ENCODE results near the gene APBA3.

The APBA3 gene

DNA sequence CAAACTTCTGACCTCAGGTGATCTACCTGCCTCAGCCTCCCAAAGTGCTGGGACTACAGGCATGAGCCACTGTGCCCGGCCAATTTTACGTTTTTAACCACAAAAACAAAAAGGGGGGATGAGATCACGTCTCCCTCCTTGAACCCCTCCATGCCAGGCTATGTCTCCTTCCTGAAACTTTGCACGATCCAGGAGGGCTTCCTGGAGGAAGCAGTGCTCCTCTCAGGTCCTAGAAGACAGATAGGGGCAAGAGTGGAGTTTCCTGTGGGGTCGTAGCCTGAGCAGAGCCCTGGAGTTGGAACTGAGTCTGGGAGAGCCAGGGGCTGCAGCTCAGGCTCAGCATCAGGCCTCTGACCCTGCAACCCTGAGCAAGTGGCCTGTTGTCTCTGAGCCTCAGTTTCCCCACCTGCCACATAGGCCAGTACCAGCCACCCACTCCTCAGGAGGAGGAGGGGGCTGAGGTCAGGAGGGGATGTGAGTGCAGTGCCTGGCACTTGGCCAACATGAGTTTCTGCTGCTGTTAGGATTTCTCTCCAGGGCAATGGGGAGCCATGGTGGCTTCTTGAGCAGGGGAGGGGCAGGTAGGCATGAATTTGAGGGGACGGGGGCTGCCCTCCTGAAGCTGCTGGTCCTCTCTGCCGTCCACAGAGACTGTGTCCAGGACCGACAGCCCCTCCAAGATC lies 16.0 kb downstream of the APBA3 start:
- H3K4me3 ChIP-seq (ENCODE audit: low read length), result no peak overlapping the region
- no CpG with 5 or more reads among the region's 8 CpGs for WGBS (ENCODE audit: insufficient coverage, insufficient read length)
- no peaks in the 10 kb centered on the region; the same call in 1 of the 2 replicates for H3K36me3 ChIP-seq (ENCODE audit: control insufficient read depth, insufficient read depth, low read length)
- no peaks in the 10 kb centered on the region for H3K4me1 ChIP-seq (ENCODE audit: control insufficient read depth, insufficient read depth, low read length)
- no peak overlapping the region for H3K27ac ChIP-seq (ENCODE audit: low read length)
- no peak for DNase-seq (ENCODE audit: low read depth, low spot score)
- H3K27me3 ChIP-seq (ENCODE audit: control insufficient read depth, insufficient read depth, low read length), result no peaks in the 10 kb centered on the region
- H3K9me3 ChIP-seq (ENCODE audit: control insufficient read depth, insufficient read depth, low read length), result no peaks in the 10 kb centered on the region

GRCh38 chr19:3743486-3743885 lies 18.0 kb downstream of the APBA3 start:
- Histone ChIP-seq H3K4me1 (ENCODE audit: control insufficient read depth, insufficient read depth, low read length) (no peaks in the 10 kb centered on the region), H3K9me3 (ENCODE audit: control insufficient read depth, insufficient read depth, low read length) (no peaks in the 10 kb centered on the region), H3K27ac (ENCODE audit: low read length) (no peak overlapping the region), H3K36me3 (ENCODE audit: control insufficient read depth, insufficient read depth, low read length) (0 out of 2 replicates have a peak, but pooled peaks cover under 1% of the 10 kb centered on the region), H3K27me3 (ENCODE audit: control insufficient read depth, insufficient read depth, low read length) (no peaks in the 10 kb centered on the region), H3K4me3 (ENCODE audit: low read length) (no peak overlapping the region)
- DNase-seq (ENCODE audit: low read depth, low spot score), result no peak
- no CpG with 5 or more reads among the region's 2 CpGs for WGBS (ENCODE audit: insufficient coverage, insufficient read length)

DNA sequence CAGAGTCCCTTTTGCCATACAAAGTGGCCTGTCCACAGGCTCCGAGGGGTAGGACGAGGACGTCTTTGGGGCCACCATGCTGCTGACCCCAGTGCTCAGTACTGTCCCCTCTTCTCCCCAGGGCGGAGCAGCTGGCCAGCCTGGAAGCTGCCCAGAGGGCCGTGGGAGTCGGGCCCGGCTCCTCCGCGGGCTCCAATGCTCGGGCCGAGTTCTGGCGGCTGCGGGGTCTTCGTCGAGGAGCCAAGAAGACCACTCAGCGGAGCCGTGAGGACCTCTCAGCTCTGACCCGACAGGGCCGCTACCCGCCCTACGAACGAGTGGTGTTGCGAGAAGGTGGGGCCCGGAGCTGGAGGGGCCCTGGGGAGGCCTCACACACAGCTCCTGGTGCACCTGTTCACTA lies 21.1 kb downstream of the APBA3 start:
- Histone ChIP-seq H3K27ac (ENCODE audit: low read length) (no peak overlapping the region), H3K4me3 (ENCODE audit: low read length) (no peak overlapping the region), H3K27me3 (ENCODE audit: control insufficient read depth, insufficient read depth, low read length) (no peaks in the 10 kb centered on the region), H3K9me3 (ENCODE audit: control insufficient read depth, insufficient read depth, low read length) (no peaks in the 10 kb centered on the region), H3K4me1 (ENCODE audit: control insufficient read depth, insufficient read depth, low read length) (no peaks in the 10 kb centered on the region), H3K36me3 (ENCODE audit: control insufficient read depth, insufficient read depth, low read length) (0 out of 2 replicates have a peak, but pooled peaks cover 4% of the 10 kb centered on the region)
- no CpG with 5 or more reads among the region's 24 CpGs for WGBS (ENCODE audit: insufficient coverage, insufficient read length)
- DNase-seq (ENCODE audit: low read depth, low spot score), result no peak

GRCh38 chr19:3738477-3739220 lies 22.8 kb downstream of the APBA3 start:
- Histone ChIP-seq H3K27me3 (ENCODE audit: control insufficient read depth, insufficient read depth, low read length) (no peaks in the 10 kb centered on the region), H3K9me3 (ENCODE audit: control insufficient read depth, insufficient read depth, low read length) (no peaks in the 10 kb centered on the region), H3K27ac (ENCODE audit: low read length) (no peak overlapping the region), H3K4me3 (ENCODE audit: low read length) (no peak overlapping the region), H3K4me1 (ENCODE audit: control insufficient read depth, insufficient read depth, low read length) (no peaks in the 10 kb centered on the region), H3K36me3 (ENCODE audit: control insufficient read depth, insufficient read depth, low read length) (0 out of 2 replicates have a peak, but pooled peaks cover 4% of the 10 kb centered on the region)
- DNase-seq (ENCODE audit: low read depth, low spot score), result no peak
- no CpG with 5 or more reads among the region's 32 CpGs for WGBS (ENCODE audit: insufficient coverage, insufficient read length)

DNA sequence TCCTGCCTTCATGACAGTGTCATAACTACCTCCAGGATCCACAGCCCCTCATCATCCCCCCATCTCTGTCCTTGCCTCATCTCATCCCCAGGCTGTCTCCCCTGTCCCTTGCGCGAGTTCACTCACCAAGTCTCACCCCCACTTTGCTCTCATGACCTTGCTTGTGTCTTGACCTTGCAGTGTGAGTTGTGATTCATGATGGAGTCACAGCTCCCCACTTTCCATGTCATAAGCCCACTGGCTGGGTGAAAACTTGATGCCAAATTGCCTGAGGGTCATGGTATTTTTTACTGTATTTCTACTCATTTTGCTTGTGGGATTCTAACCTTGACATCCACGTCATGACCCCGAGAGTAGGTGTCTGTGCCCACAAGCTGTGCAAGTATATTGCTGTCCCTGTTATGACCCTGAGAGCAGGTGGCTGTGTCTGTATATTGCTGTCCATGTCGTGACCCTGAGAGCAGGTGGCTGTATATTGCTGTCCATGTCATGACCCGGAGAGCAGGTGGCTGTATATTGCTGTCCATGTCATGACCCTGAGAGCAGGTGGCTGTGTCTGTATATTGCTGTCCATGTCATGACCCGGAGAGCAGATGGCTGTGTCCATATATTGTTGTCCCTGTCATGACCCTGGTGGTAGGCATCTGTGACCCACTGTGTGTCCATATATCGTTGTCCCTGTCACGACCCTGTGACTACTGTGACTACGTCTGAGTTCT lies 23.8 kb downstream of the APBA3 start:
- Histone ChIP-seq H3K4me1 (ENCODE audit: control insufficient read depth, insufficient read depth, low read length) (no peaks in the 10 kb centered on the region), H3K4me3 (ENCODE audit: low read length) (no peak overlapping the region), H3K9me3 (ENCODE audit: control insufficient read depth, insufficient read depth, low read length) (no peaks in the 10 kb centered on the region), H3K27me3 (ENCODE audit: control insufficient read depth, insufficient read depth, low read length) (no peaks in the 10 kb centered on the region), H3K36me3 (ENCODE audit: control insufficient read depth, insufficient read depth, low read length) (0 out of 2 replicates have a peak, but pooled peaks cover 4% of the 10 kb centered on the region), H3K27ac (ENCODE audit: low read length) (no peak overlapping the region)
- no peak for DNase-seq (ENCODE audit: low read depth, low spot score)
- no CpG with 5 or more reads among the region's 10 CpGs for WGBS (ENCODE audit: insufficient coverage, insufficient read length)

GRCh38 chr19:3736106-3736724 lies 25.3 kb downstream of the APBA3 start:
- WGBS (ENCODE audit: insufficient coverage, insufficient read length), result no CpG with 5 or more reads among the region's 21 CpGs

GRCh38 chr19:3734310-3734600 lies 27.2 kb downstream of the APBA3 start:
- no peaks in the 10 kb centered on the region for H3K4me1 ChIP-seq (ENCODE audit: control insufficient read depth, insufficient read depth, low read length)
- DNase-seq (ENCODE audit: low read depth, low spot score), result no peak
- H3K9me3 ChIP-seq (ENCODE audit: control insufficient read depth, insufficient read depth, low read length), result no peaks in the 10 kb centered on the region
- whole genome bisulfite sequencing (ENCODE audit: insufficient coverage, insufficient read length), result no CpG with 5 or more reads among the region's 14 CpGs
- no peak overlapping the region for H3K4me3 ChIP-seq (ENCODE audit: low read length)
- no peaks in the 10 kb centered on the region for H3K27me3 ChIP-seq (ENCODE audit: control insufficient read depth, insufficient read depth, low read length)
- H3K36me3 ChIP-seq (ENCODE audit: control insufficient read depth, insufficient read depth, low read length), result 0 out of 2 replicates have a peak, but pooled peaks cover 4% of the 10 kb centered on the region
- H3K27ac ChIP-seq (ENCODE audit: low read length), result no peak overlapping the region

More at GRCh38 chr19:3736106-3736724, 25.3 kb downstream of the APBA3 start:
- Histone ChIP-seq H3K4me1 (ENCODE audit: control insufficient read depth, insufficient read depth, low read length) (no peaks in the 10 kb centered on the region), H3K4me3 (ENCODE audit: low read length) (no peak overlapping the region), H3K27ac (ENCODE audit: low read length) (no peak overlapping the region), H3K27me3 (ENCODE audit: control insufficient read depth, insufficient read depth, low read length) (no peaks in the 10 kb centered on the region), H3K9me3 (ENCODE audit: control insufficient read depth, insufficient read depth, low read length) (no peaks in the 10 kb centered on the region), H3K36me3 (ENCODE audit: control insufficient read depth, insufficient read depth, low read length) (0 out of 2 replicates have a peak, but pooled peaks cover 4% of the 10 kb centered on the region)
- no peak for DNase-seq (ENCODE audit: low read depth, low spot score)

GRCh38 chr19:3733549-3734309 lies 27.8 kb downstream of the APBA3 start:
- no peak for DNase-seq (ENCODE audit: low read depth, low spot score)
- Histone ChIP-seq H3K36me3 (ENCODE audit: control insufficient read depth, insufficient read depth, low read length) (0 out of 2 replicates have a peak, but pooled peaks cover 4% of the 10 kb centered on the region), H3K4me1 (ENCODE audit: control insufficient read depth, insufficient read depth, low read length) (no peaks in the 10 kb centered on the region), H3K27me3 (ENCODE audit: control insufficient read depth, insufficient read depth, low read length) (no peaks in the 10 kb centered on the region), H3K4me3 (ENCODE audit: low read length) (no peak overlapping the region), H3K9me3 (ENCODE audit: control insufficient read depth, insufficient read depth, low read length) (no peaks in the 10 kb centered on the region), H3K27ac (ENCODE audit: low read length) (no peak overlapping the region)
- WGBS (ENCODE audit: insufficient coverage, insufficient read length), result no CpG with 5 or more reads among the region's 20 CpGs

DNA sequence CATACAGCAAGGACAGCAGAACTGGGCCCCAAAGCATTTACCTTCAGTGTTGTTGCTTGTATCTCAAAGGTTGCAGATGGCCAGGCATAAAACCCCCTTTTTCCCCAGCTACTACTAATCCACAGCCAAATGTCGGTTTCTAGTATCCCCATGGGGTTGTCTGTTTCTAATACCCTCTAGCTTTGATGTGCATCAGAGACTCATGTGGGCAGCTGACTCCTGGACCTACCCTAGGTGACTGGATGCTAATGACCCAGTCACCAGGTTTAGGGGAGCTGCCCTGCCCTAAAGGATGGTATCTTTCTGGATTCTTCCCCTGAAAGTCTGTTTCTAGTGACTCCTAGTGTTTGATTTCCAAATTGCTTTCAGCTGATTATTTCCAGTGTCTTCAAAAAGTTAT lies 29.4 kb downstream of the APBA3 start:
- DNase-seq (ENCODE audit: low read depth, low spot score), result no peak
- H3K4me1 ChIP-seq (ENCODE audit: control insufficient read depth, insufficient read depth, low read length), result no peaks in the 10 kb centered on the region
- no peaks in the 10 kb centered on the region for H3K27me3 ChIP-seq (ENCODE audit: control insufficient read depth, insufficient read depth, low read length)
- H3K9me3 ChIP-seq (ENCODE audit: control insufficient read depth, insufficient read depth, low read length), result no peaks in the 10 kb centered on the region
- WGBS (ENCODE audit: insufficient coverage, insufficient read length), result no CpG with 5 or more reads among the region's 1 CpG
- 0 out of 2 replicates have a peak, but pooled peaks cover 2% of the 10 kb centered on the region for H3K36me3 ChIP-seq (ENCODE audit: control insufficient read depth, insufficient read depth, low read length)
- H3K27ac ChIP-seq (ENCODE audit: low read length), result no peak overlapping the region
- H3K4me3 ChIP-seq (ENCODE audit: low read length), result no peak overlapping the region

Data from iPS DF 6.9 (cell line).